CD4-positive, alpha-beta memory T cell (primary cell): ENCODE measurements around the gene MXRA7. TPM values are rescaled to one million over a fixed set of nuclear protein-coding genes. Genes with fewer than 3 reads are reported as not detected.
"Not testable (repeated sequence)": the region's sequence is repeated elsewhere in the genome, so short reads cannot be mapped to it uniquely, and the experiment has no call there.

ENCODE experiments used
- CTCF ChIA-PET: fragments of 350-600 bp; sonication (Branson Sonifier 250); formaldehyde crosslinking; loops from one replicate; lab custom pipeline; 2021; ENCODE audit warnings: inconsistent platforms; ENCODE audit not compliant: partially characterized antibody; lab: Charles Lee
- POLR2A ChIA-PET: fragments of 350-600 bp; sonication (Branson Sonifier 250); formaldehyde crosslinking; loops from one replicate; lab custom pipeline; 2021; ENCODE audit not compliant: partially characterized antibody; lab: Charles Lee
- DNase-seq, 5 donors: peaks; one replicate each; pipeline versions ENCODE4 v3.0.0 to v3.0.0-alpha.2; 2020 to 2022; ENCODE audit warnings: mixed read lengths in 1 of 5
- H3K27ac ChIP-seq: one replicate; pipeline ENCODE4 v1.7.0; 2013; ENCODE audit warnings: low read depth, low read length
- H3K27me3 ChIP-seq: 2 replicates; pipeline ENCODE4 v1.7.0; 2013; ENCODE audit warnings: mild to moderate bottlenecking, low read length, moderate library complexity; ENCODE audit not compliant: insufficient read depth
- H3K36me3 ChIP-seq: 2 replicates; pipeline ENCODE4 v1.7.0; 2013; ENCODE audit warnings: mild to moderate bottlenecking, low read length, moderate library complexity; ENCODE audit not compliant: insufficient read depth
- H3K4me1 ChIP-seq: 2 replicates; pipeline ENCODE4 v1.7.0; 2013; ENCODE audit warnings: mild to moderate bottlenecking, low read length, moderate library complexity; ENCODE audit not compliant: insufficient read depth
- H3K4me3 ChIP-seq, 2 donors: one replicate each; pipeline ENCODE4 v1.7.0; 2013; ENCODE audit warnings: low read length in 2 of 2, mild to moderate bottlenecking in 1 of 2
- H3K9me3 ChIP-seq, 2 donors: one replicate each; pipeline ENCODE4 v1.7.0; 2013; ENCODE audit warnings: low read length in 2 of 2, control low read depth in 1 of 2; ENCODE audit not compliant: control insufficient read depth in 1 of 2
- H3K27ac Mint-ChIP-seq, 7 donors: one replicate each; pipeline ENCODE4 v1.8.0; 2020 to 2021; ENCODE audit warnings: mixed read lengths in 7 of 7, mild to moderate bottlenecking in 6 of 7, inconsistent platforms in 3 of 7, moderate library complexity in 3 of 7
- H3K27me3 Mint-ChIP-seq, 2 donors: one replicate each; pipeline ENCODE4 v1.8.0; 2020 to 2021; ENCODE audit warnings: mixed read lengths in 2 of 2
- H3K36me3 Mint-ChIP-seq, 2 donors: one replicate each; pipeline ENCODE4 v1.8.0; 2020 to 2021; ENCODE audit warnings: mixed read lengths in 2 of 2, inconsistent platforms in 1 of 2, mild to moderate bottlenecking in 1 of 2
- H3K4me1 Mint-ChIP-seq, 4 donors: one replicate each; pipeline ENCODE4 v1.8.0; 2020 to 2021; ENCODE audit warnings: mixed read lengths in 4 of 4, mild to moderate bottlenecking in 1 of 4
- H3K4me3 Mint-ChIP-seq, 8 donors: one replicate each; pipeline ENCODE4 v1.8.0; 2020 to 2021; ENCODE audit warnings: mixed read lengths in 8 of 8, mild to moderate bottlenecking in 7 of 8, moderate library complexity in 6 of 8, inconsistent platforms in 3 of 8
- H3K9me3 Mint-ChIP-seq, 8 donors: one replicate each; pipeline ENCODE4 v1.8.0; 2020 to 2021; ENCODE audit warnings: mixed read lengths in 8 of 8, mild to moderate bottlenecking in 5 of 8, inconsistent platforms in 3 of 8, moderate library complexity in 1 of 8
- intact Hi-C: fragments of 100-400 bp; cut with micrococcal nuclease; formaldehyde crosslinking; loops from one replicate; pipeline ENCODE4 v1.15.1; 2023
- polyA plus RNA-seq, 2 donors: library from polyadenylated mRNA; unstranded; fragments of 300-500 nt; fragmentation: Illumina TruSeq; gene quantifications; one replicate each; pipeline ENCODE4 v1.2.3, GENCODE V29; 2021
- total RNA-seq, 2 experiments: library from RNA; stranded (reverse); gene quantifications; one replicate each; pipeline ENCODE4 v1.2.3, GENCODE V29; 2021

MXRA7 gene
- total and polyA plus RNA-seq, 4 experiments from 2014 or later, result 5.3 to 15.0 (median 7.7) TPM

DNA sequence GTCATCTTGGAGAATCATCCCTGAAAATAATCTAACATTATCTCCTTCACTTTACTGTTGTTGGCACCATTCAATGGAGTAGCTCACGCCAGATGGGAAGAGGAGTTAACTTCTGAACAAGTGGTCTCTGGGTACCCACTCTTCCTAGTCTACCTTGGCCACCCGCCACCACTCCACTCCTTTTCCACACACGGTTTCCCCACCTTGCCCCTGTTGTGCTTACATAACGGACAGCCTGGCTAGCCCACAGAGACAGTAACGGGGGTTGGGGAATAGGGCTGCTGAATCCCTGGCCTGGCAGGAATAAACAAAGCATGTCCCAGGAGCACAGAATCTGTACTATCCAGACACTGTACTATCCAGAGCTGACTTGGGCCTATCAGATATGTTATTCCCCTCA is 3.6 kb upstream of the MXRA7 start:
- Mint-ChIP-seq H3K27ac (peak overlapping the region in 5 of 7 donors; percentile 16 to 81 (median 46)), H3K4me3 (no peak overlapping the region), H3K9me3 (no peaks in the 10 kb centered on the region), H3K27me3 (no peaks in the 10 kb centered on the region), H3K36me3 (peaks cover 42 to 50% of the 10 kb centered on the region in 2 donors), H3K4me1 (peaks cover 24 to 47% (median 37%) of the 10 kb centered on the region in 4 donors)
- peak overlapping the region; percentile 53 for H3K27ac ChIP-seq
- POLR2A ChIA-PET, result interaction anchor here (0.9 to 6.1 kb wide), 11 partner anchors 9 to 191 kb away, joined by 3 to 50 read pairs (median 5); partner anchors contain the start of genes JMJD6 and METTL23
- H3K27me3 ChIP-seq, result no peaks in the 10 kb centered on the region
- H3K4me3 ChIP-seq, result no peak overlapping the region
- no peak for DNase-seq
- intact Hi-C loops, result loop anchor here (5.0 kb wide), 1 partner anchor 123 kb away; no protein-coding TSS in a partner anchor
- H3K9me3 ChIP-seq, result no peaks in the 10 kb centered on the region
- H3K36me3 ChIP-seq, result peaks cover 44% of the 10 kb centered on the region
- H3K4me1 ChIP-seq, result peaks cover 46% of the 10 kb centered on the region
- CTCF ChIA-PET, result interaction anchor here (0.6 to 6.4 kb wide), 30 partner anchors 10 to 374 kb away, joined by 3 to 54 read pairs (median 4); partner anchors contain the start of genes JMJD6 and METTL23

DNA sequence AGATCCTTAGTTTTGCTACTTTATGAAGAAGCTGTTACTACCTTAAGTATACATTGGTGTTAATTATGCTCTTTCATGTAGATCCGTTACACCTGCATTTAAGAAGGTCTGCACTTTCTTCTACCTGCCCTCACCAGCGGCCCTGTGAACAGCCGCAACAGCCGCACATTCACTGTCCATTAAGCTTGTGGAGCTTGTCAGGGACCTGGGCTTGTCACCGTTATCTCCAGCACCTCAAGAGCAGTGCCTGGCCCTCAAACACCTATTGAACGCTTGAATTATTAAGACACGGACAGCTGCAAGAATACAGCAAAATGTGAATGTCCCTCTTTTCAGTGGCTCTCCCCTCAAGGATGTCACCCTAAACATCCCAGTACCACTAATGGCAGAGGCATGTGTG is 3.0 kb upstream of the MXRA7 start:
- Mint-ChIP-seq H3K4me1 (peaks cover 23 to 51% (median 39%) of the 10 kb centered on the region in 4 donors), H3K4me3 (peak overlapping the region in 2 of 8 donors; percentile 21 to 28)

DNA sequence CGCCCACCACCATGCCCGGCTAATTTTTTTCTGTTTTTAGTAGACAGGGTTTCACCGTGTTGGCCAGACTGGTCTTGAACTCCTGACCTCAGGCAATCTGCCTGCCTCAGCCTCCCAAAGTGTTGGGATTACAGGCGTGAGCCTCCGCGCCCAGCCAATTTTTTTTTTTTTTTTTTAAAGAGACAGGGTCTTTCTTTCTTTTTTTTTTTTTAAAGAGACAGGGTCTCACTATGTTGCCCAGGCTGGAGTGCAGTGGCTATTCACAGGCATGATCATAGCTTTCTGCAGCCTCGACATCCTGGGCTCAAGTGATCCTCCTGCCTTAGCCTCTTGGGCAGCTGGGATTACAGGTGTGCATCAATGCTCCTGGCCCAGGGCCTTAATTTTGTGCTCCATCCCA is 1.6 kb upstream of the MXRA7 start:
- peak overlapping the region in 1 of 8 donors; percentile 34 for H3K4me3 Mint-ChIP-seq
- intact Hi-C loops, result loop anchor here (5.0 kb wide), 1 partner anchor 125 kb away; no protein-coding TSS in a partner anchor
- not testable (repeated sequence) for H3K27me3 Mint-ChIP-seq, H3K9me3 Mint-ChIP-seq, H3K9me3 ChIP-seq, H3K27ac Mint-ChIP-seq, DNase-seq, H3K27ac ChIP-seq, H3K4me3 ChIP-seq, H3K27me3 ChIP-seq
- ChIA-PET POLR2A (interaction anchor here (1.3 to 6.1 kb wide), 6 partner anchors 14 to 155 kb away, joined by 3 to 50 read pairs (median 10); partner anchors contain the start of genes JMJD6, METTL23, MFSD11 and SRSF2), CTCF (interaction anchor here (1.2 to 6.4 kb wide), 7 partner anchors 8 to 189 kb away, joined by 5 to 54 read pairs (median 13); partner anchors contain the start of genes JMJD6 and METTL23)
- Histone ChIP-seq H3K4me1 (peaks cover 46% of the 10 kb centered on the region), H3K36me3 (peaks cover 28% of the 10 kb centered on the region)
- peaks cover 29 to 35% of the 10 kb centered on the region in 2 donors for H3K36me3 Mint-ChIP-seq
- H3K4me1 Mint-ChIP-seq, result peaks cover 22 to 49% (median 39%) of the 10 kb centered on the region in 4 donors

More for the DNA sequence above, 3.0 kb upstream of the MXRA7 start:
- H3K9me3 Mint-ChIP-seq, result no peaks in the 10 kb centered on the region
- Histone ChIP-seq H3K4me1 (peaks cover 46% of the 10 kb centered on the region), H3K4me3 (no peak overlapping the region), H3K9me3 (no peaks in the 10 kb centered on the region), H3K36me3 (peaks cover 39% of the 10 kb centered on the region), H3K27ac (no peak overlapping the region), H3K27me3 (no peaks in the 10 kb centered on the region)
- DNase-seq, result no peak
- H3K36me3 Mint-ChIP-seq, result peaks cover 37 to 45% of the 10 kb centered on the region in 2 donors
- intact Hi-C loops, result loop anchor here (5.0 kb wide), 1 partner anchor 124 kb away; no protein-coding TSS in a partner anchor
- CTCF ChIA-PET, result interaction anchor here (0.6 to 6.4 kb wide), 32 partner anchors 10 to 381 kb away, joined by 3 to 54 read pairs (median 3); partner anchors contain the start of genes JMJD6 and METTL23
- POLR2A ChIA-PET, result interaction anchor here (0.9 to 6.1 kb wide), 11 partner anchors 10 to 191 kb away, joined by 3 to 50 read pairs (median 6); partner anchors contain the start of genes JMJD6, METTL23 and SRSF2
- peak overlapping the region in 5 of 7 donors; percentile 16 to 65 (median 36) for H3K27ac Mint-ChIP-seq
- no peaks in the 10 kb centered on the region for H3K27me3 Mint-ChIP-seq

DNA sequence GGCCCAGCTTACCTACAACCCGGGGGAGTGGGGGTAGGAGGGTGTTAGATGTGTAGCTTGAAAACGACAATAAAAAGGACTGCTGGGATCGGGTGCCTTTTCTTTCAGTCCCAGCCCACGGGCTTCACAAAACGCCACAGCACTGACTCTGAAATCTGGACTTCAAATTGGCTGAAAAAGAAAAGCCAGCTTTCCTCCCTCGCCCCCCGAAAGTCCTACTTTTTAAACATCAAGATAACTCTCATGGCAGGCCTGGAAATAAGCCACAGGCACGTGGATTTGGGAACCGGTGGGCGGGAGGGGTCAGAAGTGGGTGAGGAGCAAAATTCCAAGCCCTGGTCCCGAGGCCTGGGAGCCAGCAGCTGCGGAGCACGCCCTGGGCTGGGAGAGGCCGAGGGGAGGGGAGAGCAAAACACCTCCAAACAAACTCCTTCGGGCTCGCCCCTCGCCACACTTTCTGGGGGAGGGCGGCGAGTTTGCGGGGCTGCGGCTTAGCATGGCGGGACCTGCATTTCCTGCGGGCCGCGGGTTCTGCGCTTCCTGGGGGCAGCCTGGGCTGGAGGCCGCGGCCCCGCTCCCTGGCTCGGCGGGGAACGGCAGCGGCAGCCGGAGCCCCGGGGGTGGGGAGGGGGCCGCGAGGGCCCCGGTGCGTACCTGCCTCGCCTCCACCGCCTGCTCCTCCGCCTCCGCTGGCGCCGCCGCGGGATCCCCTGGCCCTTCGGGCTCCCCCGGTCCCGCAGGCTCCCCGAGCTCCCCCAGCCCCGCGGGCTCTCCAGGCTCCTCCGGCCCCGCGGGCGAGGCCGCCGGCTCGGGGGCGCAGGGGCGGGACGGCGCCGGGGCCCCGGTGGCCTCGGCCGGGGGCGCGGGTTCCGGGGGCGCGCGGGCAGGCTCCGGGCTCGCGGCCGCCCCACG is 558 bp downstream of the MXRA7 start:
- not testable (repeated sequence) for H3K27me3 Mint-ChIP-seq, H3K9me3 ChIP-seq, H3K27me3 ChIP-seq, H3K36me3 ChIP-seq, DNase-seq, H3K27ac ChIP-seq, H3K9me3 Mint-ChIP-seq
- H3K27ac Mint-ChIP-seq, result peak overlapping the region in 2 of 7 donors; percentile 51 to 64
- H3K4me3 Mint-ChIP-seq, result peak overlapping the region; percentile 66 to 85 (median 79)
- Histone ChIP-seq H3K4me1 (peaks cover 30% of the 10 kb centered on the region), H3K4me3 (peak overlapping the region in 1 of 2 donors; percentile 37)
- ChIA-PET CTCF (interaction anchor here (0.7 to 1.8 kb wide), 3 partner anchors 17 to 86 kb away, joined by 3 to 5 read pairs (median 3); no protein-coding TSS in a partner anchor), POLR2A (interaction anchor here (1.1 to 2.3 kb wide), 6 partner anchors 16 to 152 kb away, joined by 3 to 13 read pairs (median 4); partner anchors contain the start of genes JMJD6, METTL23, MFSD11 and SRSF2)
- peaks cover 15 to 17% of the 10 kb centered on the region in 2 donors for H3K36me3 Mint-ChIP-seq
- intact Hi-C loops, result loop anchor here (5.0 kb wide), 1 partner anchor 127 kb away; no protein-coding TSS in a partner anchor
- H3K4me1 Mint-ChIP-seq, result peaks cover 13 to 40% (median 22%) of the 10 kb centered on the region in 4 donors

DNA sequence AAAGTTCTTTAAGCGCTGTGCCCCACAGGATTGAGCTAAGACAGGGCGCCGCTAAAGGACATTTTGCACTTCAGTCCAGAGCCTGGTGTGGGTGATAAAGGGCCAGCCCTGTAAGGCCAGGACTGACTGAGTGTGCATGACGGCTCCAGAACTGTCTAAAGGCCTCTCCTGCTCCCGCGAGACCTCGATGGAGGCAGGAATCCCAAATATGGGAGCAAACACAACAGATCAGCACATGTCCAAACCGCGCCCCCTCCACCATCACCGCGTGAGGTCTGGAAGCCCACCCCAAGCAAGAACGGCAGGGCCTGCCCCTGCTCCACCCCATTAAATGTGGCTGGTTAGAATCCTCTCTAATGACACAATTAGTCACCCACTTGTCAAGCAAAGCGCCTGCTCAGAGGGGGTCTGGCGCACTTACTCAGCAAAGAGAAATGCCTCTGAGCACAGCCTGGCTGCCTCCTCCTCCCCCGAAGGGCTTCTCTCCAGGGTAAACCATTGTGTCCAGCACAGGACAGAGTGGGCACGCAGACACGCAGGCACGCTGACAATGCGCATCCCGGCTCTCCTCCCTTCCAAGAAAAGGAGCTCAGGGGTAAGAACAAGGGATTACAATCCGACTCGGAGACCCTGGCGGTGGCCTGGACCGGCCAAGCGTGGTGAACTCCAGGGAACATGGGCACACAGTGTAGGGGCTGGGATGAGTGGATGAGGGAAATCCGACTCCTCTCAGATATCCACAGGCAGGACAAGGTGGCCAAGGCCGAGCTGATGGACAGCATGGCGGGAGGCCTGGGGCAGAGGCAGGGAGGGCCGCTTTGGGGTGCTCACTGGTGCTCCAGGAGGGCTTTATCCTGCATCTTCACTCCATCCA is 1.5 kb downstream of the MXRA7 start:
- ChIA-PET POLR2A (interaction anchor here (1.1 to 1.4 kb wide), 3 partner anchors 17 to 151 kb away, joined by 3 read pairs; partner anchors contain the start of genes JMJD6 and METTL23), CTCF (interaction anchor here (0.7 to 1.6 kb wide), 3 partner anchors 18 to 151 kb away, joined by 3 to 6 read pairs (median 3); no protein-coding TSS in a partner anchor)
- Mint-ChIP-seq H3K4me3 (peak overlapping the region; percentile 66 to 85 (median 79)), H3K4me1 (peaks cover 9 to 35% (median 17%) of the 10 kb centered on the region in 4 donors), H3K27ac (peak overlapping the region in 2 of 7 donors; percentile 51 to 64), H3K36me3 (peaks cover 10 to 12% of the 10 kb centered on the region in 2 donors), H3K27me3 (no peaks in the 10 kb centered on the region), H3K9me3 (no peaks in the 10 kb centered on the region)
- Histone ChIP-seq H3K4me3 (no peak overlapping the region), H3K27ac (no peak overlapping the region), H3K36me3 (peaks cover 8% of the 10 kb centered on the region), H3K9me3 (no peaks in the 10 kb centered on the region), H3K4me1 (peaks cover 21% of the 10 kb centered on the region), H3K27me3 (no peaks in the 10 kb centered on the region)
- intact Hi-C loops, result no loop called here
- DNase-seq, result no peak
